A549 (cell line): ENCODE data around the gene UBE2G2.

Experiments used
- CHD2 ChIP-seq: fragments of 150-350 bp; IDR thresholded peaks from 2 replicates; pipeline ENCODE4 v1.6.1; 2014; ENCODE audit warnings: low read length; ENCODE audit not compliant: partially characterized antibody
- CTCF ChIP-seq: fragments of >200 bp; sonication (Bioruptor Twin); formaldehyde crosslinking; IDR thresholded peaks from 3 replicates; pipeline ENCODE4 v1.5.1; 2016
- HDAC2 ChIP-seq: fragments of 200-600 bp; sonication (generic); IDR thresholded peaks from 2 replicates; pipeline ENCODE4 v1.6.1; 2016

DNA sequence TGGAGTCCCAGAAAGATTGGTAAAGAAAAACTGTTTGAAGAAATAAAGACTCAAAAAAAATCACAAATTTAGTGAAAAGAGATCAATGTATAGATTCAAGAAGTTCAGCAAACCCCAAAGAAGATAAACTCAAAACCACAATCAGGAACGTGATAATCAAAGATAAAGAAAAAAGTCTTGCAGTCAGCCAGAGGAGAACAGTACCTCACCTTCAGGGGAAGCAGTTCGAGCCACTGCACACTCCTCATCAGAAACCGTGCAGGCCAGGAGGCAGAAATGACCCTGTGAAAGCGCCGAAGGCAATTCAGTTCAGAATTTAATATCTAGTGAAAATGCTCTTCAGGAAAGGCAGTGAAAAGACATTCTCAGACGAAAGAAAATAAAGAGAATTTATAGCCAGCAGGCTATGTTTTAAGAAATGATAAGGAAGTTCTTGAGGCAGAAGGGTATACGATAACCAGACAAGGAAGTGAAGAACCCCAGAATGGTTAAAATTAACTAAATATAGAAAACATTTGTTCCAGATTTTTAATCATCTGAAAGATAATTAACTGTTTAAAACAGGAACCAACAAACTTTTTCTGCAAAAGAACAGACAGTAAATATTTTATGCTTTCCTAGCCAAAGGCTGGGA, 29.7 kb upstream of the UBE2G2 start:
- TF ChIP-seq CHD2 (no peak), CTCF (no peak), HDAC2 (no peak)
